ENCODE measurements around the gene BBS2.

Gene BBS2

DNA sequence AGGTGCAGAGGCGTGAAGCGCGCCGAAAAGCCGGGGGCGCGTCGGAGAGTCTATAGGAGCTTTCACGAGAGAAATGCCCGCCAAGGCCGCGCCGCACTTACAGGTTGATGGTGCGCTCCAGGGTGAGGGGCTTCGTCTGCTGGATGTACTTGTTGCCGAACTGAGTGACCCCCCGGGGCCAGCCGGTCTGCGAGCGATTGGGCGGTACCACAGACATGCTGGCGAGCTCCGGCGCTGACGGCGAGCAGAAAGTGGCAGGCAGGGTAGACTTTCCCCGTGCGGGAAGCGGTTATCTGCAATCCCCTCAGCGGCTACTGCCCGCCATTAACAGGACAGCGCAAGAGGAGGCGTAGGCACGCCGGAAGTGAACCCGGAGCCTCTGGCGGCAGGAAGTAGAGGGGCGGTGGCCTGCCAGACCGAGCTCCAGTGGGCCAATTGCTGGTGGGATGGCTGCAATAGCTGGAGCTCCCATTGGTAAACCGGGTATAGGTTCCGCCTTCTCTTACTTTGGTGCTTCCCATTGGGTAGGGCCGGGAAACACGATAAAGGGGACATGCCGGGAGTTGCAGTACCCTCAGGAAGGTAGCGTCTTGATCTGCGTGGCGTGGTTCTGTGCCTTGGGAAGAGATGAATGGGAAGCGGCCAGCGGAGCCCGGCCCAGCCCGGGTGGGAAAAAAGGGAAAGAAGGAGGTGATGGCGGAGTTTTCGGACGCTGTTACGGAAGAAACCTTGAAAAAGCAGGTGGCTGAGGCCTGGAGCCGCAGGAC, 68.7 kb downstream of the BBS2 start, which contains the start of the genes NUDT21 and OGFOD1 (continued):
- no peak for TF ChIP-seq ZNF148 (tag by site-specific recombination; IDR thresholded peaks at IDR 0.05; ENCODE audit: borderline replicate concordance)
- no peak for TF ChIP-seq ZNF529 (tag by site-specific recombination; IDR thresholded peaks at IDR 0.05; ENCODE audit: insufficient replicate concordance)
- TF ChIP-seq ZNF202 (tag by site-specific recombination; IDR thresholded peaks at IDR 0.05; ENCODE audit: borderline replicate concordance): no peak
- 0 out of 2 replicates have a peak, but pooled peaks have one; percentile 18 for TF ChIP-seq ZSCAN4 (tag by site-specific recombination; IDR thresholded peaks at IDR 0.05)
- no peak for TF ChIP-seq ZNF558 (tag by site-specific recombination; IDR thresholded peaks at IDR 0.05)
- no peak for TF ChIP-seq KLF17 (tag by site-specific recombination; IDR thresholded peaks at IDR 0.05)
- TF ChIP-seq, protein P1, sequence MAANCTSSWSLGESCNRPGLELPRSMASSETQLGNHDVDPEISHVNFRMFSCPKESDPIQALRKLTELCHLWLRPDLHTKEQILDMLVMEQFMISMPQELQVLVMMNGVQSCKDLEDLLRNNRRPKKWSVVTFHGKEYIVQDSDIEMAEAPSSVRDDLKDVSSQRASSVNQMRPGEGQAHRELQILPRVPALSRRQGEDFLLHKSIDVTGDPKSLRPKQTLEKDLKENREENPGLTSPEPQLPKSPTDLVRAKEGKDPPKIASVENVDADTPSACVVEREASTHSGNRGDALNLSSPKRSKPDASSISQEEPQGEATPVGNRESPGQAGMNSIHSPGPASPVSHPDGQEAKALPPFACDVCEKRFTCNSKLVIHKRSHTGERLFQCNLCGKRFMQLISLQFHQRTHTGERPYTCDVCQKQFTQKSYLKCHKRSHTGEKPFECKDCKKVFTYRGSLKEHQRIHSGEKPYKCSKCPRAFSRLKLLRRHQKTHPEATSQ (tag by site-specific recombination; IDR thresholded peaks at IDR 0.05): no peak
- TF ChIP-seq ZNF626 (tag by site-specific recombination; IDR thresholded peaks at IDR 0.05): no peak
- TF ChIP-seq REPIN1 (tag by site-specific recombination; IDR thresholded peaks at IDR 0.05; ENCODE audit: low read depth): no peak
- TF ChIP-seq ZNF391 (tag by site-specific recombination; IDR thresholded peaks at IDR 0.05; ENCODE audit: borderline replicate concordance, low read depth): no peak
- no peak for TF ChIP-seq RBAK (tag by site-specific recombination; IDR thresholded peaks at IDR 0.05)
- TF ChIP-seq SETDB1 (IDR thresholded peaks at IDR 0.05; ENCODE audit: insufficient read length, low read length): no peak
- no peak for TF ChIP-seq ZNF121 (tag by site-specific recombination; IDR thresholded peaks at IDR 0.05)
- no peak for TF ChIP-seq ZNF140 (tag by site-specific recombination; IDR thresholded peaks at IDR 0.05)
- TF ChIP-seq ZNF610 (tag by site-specific recombination; IDR thresholded peaks at IDR 0.05; ENCODE audit: borderline replicate concordance): no peak
- no peak for TF ChIP-seq ZNF112 (tag by site-specific recombination; IDR thresholded peaks at IDR 0.05)
- no peak for TF ChIP-seq ZNF426 (tag by site-specific recombination; IDR thresholded peaks at IDR 0.05)
- no peak for TF ChIP-seq ZNF423 (tag by site-specific recombination; IDR thresholded peaks at IDR 0.05)
- TF ChIP-seq ZFP37 (tag by site-specific recombination; IDR thresholded peaks at IDR 0.05): peak; percentile 94
- no peak for TF ChIP-seq ZNF623 (tag by site-specific recombination; IDR thresholded peaks at IDR 0.05)
- TF ChIP-seq ZBTB17 (tag by site-specific recombination; IDR thresholded peaks at IDR 0.05): peak; percentile 81
- no peak for TF ChIP-seq ZNF514 (tag by site-specific recombination; IDR thresholded peaks at IDR 0.05)
- no peak for TF ChIP-seq ZSCAN23 (tag by site-specific recombination; IDR thresholded peaks at IDR 0.05)
- TF ChIP-seq ZNF114 (tag by site-specific recombination; IDR thresholded peaks at IDR 0.05): no peak
- TF ChIP-seq HIC1 (tag by site-specific recombination; IDR thresholded peaks at IDR 0.05): no peak
- TF ChIP-seq ZNF830 (tag by site-specific recombination; IDR thresholded peaks at IDR 0.05; ENCODE audit: low read depth): no peak
- peak; percentile 80 for TF ChIP-seq EGR2 (tag by site-specific recombination; IDR thresholded peaks at IDR 0.05; ENCODE audit: low read depth)
- no peak for TF ChIP-seq ZBTB20 (tag by site-specific recombination; IDR thresholded peaks at IDR 0.05)
- TF ChIP-seq, protein P2, sequence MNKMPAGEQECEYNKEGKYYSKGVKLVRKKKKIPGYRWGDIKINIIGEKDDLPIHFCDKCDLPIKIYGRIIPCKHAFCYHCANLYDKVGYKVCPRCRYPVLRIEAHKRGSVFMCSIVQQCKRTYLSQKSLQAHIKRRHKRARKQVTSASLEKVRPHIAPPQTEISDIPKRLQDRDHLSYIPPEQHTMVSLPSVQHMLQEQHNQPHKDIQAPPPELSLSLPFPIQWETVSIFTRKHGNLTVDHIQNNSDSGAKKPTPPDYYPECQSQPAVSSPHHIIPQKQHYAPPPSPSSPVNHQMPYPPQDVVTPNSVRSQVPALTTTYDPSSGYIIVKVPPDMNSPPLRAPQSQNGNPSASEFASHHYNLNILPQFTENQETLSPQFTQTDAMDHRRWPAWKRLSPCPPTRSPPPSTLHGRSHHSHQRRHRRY (tag by site-specific recombination; IDR thresholded peaks at IDR 0.05): no peak
- peak; percentile 86 for TF ChIP-seq YY1 (tag by site-specific recombination; IDR thresholded peaks at IDR 0.05)
- no peak for TF ChIP-seq ZNF621 (tag by site-specific recombination; IDR thresholded peaks at IDR 0.05)
